Fibroblast of pulmonary artery (primary cell): Measurements from ENCODE around the gene NEK10.

Experiments used
- DNase-seq: peaks from one replicate; pipeline ENCODE4 v3.0.0-alpha.2; 2010; ENCODE audit warnings: low read depth
- H3K4me3 ChIP-seq: replicated peaks from 2 replicates; pipeline ENCODE4 v1.5.1; 2011; ENCODE audit warnings: low read depth, mild to moderate bottlenecking, control low read depth, low read length, moderate library complexity
- TF ChIP-seq, protein P1 (sequence below): IDR thresholded peaks from 2 replicates; pipeline ENCODE4 v1.5.1; 2011; ENCODE audit warnings: mild to moderate bottlenecking, control low read depth, low read length, inconsistent platforms; ENCODE audit errors: missing control alignments

The NEK10 gene

DNA sequence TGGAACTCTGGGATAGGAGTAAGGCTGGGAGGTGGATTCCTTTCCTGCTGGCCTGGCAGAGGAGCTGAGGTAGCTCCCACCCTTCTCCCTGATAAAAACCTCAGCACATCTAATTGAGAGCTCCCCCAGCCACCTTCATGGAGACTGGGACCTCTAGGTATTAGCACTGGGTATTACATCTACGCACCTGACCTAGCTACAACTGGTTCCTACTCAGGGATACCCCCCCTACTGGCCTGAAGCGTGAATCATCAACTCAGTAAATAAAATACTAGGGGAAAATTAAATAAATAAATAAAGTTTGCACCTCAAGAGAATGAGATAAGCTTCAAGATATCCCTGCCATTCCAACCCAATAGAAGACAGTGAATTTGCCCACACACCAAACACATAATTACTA lies 140.4 kb downstream of the NEK10 start:
- H3K4me3 ChIP-seq = no peak overlapping the region
- TF ChIP-seq, protein P1, sequence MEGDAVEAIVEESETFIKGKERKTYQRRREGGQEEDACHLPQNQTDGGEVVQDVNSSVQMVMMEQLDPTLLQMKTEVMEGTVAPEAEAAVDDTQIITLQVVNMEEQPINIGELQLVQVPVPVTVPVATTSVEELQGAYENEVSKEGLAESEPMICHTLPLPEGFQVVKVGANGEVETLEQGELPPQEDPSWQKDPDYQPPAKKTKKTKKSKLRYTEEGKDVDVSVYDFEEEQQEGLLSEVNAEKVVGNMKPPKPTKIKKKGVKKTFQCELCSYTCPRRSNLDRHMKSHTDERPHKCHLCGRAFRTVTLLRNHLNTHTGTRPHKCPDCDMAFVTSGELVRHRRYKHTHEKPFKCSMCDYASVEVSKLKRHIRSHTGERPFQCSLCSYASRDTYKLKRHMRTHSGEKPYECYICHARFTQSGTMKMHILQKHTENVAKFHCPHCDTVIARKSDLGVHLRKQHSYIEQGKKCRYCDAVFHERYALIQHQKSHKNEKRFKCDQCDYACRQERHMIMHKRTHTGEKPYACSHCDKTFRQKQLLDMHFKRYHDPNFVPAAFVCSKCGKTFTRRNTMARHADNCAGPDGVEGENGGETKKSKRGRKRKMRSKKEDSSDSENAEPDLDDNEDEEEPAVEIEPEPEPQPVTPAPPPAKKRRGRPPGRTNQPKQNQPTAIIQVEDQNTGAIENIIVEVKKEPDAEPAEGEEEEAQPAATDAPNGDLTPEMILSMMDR = peak; percentile 3
- no peak for DNase-seq

DNA sequence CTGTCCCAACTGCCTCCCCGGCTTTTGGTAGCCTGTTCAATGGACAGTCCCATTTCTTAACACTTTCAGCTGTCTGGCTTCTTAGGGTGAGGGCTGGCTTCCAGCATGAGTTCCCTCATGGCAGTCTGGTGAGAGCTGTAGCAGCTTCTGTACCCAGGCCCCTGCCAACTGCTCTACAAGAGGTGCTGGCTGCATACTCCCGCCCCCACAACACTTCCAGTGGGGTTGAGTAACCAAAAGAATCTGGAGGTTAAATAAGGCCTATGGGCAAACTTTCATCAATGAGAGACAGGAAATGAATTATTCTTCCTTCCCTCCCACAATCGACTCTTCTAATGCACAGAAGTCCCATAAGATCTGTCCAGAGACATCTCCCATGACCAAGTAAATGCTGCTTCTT lies 145.0 kb downstream of the NEK10 start:
- TF ChIP-seq, protein P1 = no peak
- H3K4me3 ChIP-seq = no peak overlapping the region
- peak; percentile 15 for DNase-seq

GRCh38 chr3:27221264-27221932 lies 147.8 kb downstream of the NEK10 start:
- TF ChIP-seq, protein P1 = no peak
- H3K4me3 ChIP-seq = no peak overlapping the region
- DNase-seq = no peak

DNA sequence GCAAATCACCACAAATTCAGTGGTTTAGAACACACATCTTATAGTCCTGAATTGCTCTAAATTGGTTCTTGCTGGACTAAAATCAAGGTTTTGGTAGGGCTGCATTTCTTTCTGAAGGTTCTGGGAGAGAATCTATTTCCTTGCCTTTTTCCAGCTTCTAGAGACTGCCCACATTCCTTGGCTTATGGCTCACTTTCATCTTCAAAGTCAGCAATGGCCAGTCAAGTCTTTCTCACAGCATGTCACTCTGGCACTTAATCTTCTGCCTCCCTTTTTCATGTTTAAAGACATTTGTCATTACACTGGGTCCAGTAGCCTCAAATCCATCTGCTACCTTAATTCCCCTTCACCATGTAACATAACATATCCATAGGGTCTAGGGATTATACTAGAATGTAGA lies 149.0 kb downstream of the NEK10 start:
- no peak for DNase-seq
- no peak overlapping the region for H3K4me3 ChIP-seq
- TF ChIP-seq, protein P1 = no peak

- DNase-seq = no peak
- H3K4me3 ChIP-seq = no peak overlapping the region
- TF ChIP-seq, protein P1 = no peak
These were observed 149.9 kb downstream of the NEK10 start for GRCh38 chr3:27219127-27219845.

GRCh38 chr3:27216955-27217552 lies 152.1 kb downstream of the NEK10 start:
- H3K4me3 ChIP-seq = no peak overlapping the region
- TF ChIP-seq, protein P1 = no peak
- DNase-seq = peak; percentile 40
